ENCODE results near the gene AQP12B. TPM values are rescaled to one million over a fixed set of nuclear protein-coding genes. Genes with fewer than 3 reads are reported as not detected.

Gene AQP12B
- polyA plus RNA-seq, 1 donor: 0.35 TPM

GRCh38 chr2:240717681-240718581 is 35.2 kb upstream of the AQP12B start:
- no peak for DNase-seq

DNA sequence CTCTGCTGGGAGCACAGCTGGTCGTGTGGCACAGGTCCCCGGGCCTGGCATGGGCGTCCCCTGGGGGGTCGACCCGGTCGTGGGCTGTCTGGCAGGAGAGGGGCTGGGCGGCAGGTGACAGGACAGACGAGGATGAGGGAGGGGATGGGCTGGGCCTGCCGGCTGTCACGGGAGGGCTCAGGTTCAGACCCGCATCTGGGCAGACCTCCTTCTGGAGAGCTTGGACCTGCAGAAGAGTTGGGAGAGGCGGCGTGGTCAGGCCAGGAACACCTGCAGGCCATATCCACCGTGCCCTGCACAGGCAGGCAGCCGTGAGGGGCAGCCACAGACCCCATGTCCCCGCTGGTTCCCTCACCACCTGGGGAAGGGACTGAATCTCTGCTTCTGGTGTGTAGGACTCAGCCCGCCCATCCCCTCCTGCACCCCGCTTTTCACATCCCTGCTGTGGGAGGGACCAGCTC is 34.5 kb upstream of the AQP12B start:
- DNase-seq: no peak

GRCh38 chr2:240716130-240716798 is 33.6 kb upstream of the AQP12B start:
- no peak for DNase-seq

GRCh38 chr2:240714747-240715725 is 32.4 kb upstream of the AQP12B start:
- DNase-seq: no peak

DNA sequence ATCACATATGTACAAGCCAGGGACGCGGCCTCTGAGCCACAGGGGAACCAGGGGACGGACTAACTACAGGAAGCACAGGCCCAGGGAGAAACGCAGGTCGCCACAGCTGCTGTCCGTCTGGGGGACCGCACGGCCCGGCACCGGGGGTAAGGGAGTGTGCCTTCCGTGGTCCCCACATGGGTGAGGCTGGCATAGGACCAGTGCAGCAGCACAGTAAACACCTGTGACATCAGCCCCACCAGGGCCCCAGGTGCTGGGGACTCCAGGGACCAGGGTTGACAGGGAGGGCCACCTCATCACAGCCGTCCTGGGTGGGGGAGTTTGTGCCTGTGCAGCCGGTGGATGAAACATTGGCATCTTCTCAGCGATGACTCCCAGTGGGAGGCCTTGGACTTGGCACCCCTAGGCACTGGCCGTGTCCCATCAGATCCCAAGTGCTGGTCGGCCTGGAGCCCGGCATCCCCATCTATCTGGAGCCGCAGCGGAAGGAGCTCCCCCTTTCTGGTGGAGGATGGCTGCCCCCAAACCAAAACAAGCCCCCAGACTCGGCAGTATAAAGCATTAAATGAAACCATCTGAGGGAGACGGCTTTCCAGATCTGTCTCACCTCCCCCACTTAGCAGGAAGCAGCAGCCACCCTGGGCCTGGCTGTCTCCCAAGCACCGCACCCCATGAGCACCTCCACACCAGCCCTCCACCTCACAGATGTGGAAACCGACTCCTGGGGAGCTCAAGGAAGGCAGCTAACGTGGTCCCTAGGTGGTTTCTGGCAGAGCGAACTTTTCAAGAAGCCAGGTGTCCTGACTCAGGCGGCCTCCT is 31.5 kb upstream of the AQP12B start:
- DNase-seq: no peak

- DNase-seq: no peak
Measured at GRCh38 chr2:240713071-240713927, 30.6 kb upstream of the AQP12B start.

GRCh38 chr2:240712121-240712520 is 29.4 kb upstream of the AQP12B start:
- DNase-seq: no peak

DNA sequence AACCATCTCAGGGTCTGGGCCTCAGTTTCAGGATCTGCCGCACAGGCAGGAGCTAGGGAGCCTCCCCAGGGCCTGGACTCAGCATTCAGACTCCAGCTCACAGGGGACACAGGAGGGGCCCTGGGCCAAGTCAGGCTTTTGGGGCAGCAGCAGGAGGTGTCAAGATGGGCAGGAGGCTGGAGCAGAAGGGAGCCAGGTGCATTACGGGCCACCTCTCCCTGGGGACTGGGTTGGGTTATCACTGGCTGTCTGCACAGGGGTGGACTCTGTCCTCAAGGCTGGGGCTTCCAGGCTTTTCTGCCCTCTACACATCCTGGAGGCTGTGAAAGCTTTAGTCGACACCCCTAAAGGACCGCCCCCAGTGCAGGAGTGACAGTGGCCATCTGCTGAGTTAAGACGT is 29.0 kb upstream of the AQP12B start:
- DNase-seq: no peak

- DNase-seq: no peak
Measured at GRCh38 chr2:240711296-240711695, 28.6 kb upstream of the AQP12B start.

DNA sequence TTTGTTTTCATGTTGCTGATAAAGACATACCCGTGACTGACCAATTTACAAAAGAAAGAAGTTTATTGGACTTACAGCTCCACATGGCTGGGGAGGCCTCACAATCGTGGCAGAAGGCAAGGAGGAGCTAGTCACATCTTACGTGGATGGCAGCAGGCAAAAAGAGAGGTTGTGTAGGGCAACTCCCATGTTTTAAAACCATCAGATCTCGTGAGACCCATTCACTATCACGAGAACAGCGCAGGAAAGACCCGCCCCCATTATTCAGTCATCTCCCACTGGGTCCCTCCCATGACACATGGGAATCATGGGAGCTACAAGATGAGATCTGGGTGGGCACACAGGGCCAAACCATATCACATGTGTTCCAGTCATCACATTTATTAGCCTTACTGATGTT is 25.8 kb upstream of the AQP12B start:
- no peak for DNase-seq

GRCh38 chr2:240707821-240708220 is 25.1 kb upstream of the AQP12B start:
- peak; percentile 49 for DNase-seq

DNA sequence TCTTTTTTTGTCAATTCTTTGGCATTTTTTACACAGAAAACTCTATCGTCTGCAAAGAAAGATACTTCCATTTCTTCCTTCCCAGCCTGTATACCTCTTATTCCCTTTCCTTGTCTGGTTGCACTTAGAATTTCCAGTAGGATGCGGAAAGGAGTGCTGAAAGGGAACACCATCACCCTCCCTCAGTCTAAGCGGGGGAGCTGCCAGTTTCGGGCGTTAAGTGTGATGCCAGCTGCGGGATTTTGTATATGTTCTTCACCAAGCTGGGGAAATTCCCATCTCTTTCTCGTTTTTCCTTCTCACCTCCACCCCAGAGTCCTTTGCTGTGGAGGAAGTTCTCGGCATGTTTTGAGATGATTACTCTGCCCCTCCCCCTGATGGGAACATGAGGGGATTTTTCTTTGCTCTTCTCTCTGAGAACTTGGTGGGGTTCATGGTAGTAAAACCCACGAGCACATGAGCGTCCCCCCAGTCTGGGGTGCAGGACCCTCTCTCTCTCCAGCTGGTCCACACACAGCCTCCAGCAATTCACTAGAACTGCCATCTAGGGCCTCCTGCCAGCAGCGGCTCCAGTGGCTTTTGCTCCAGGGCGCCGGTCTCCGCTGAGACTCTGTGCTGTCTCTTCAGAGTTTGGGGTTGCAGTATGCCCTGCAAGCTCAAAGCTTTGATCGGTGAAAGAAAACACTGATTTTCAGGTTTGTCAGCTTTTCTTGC is 24.5 kb upstream of the AQP12B start:
- peak; percentile 60 for DNase-seq

- DNase-seq: no peak
Measured at GRCh38 chr2:240705204-240705791, 22.6 kb upstream of the AQP12B start.

- no peak for DNase-seq
Measured at GRCh38 chr2:240704651-240705050, 22.0 kb upstream of the AQP12B start.

DNA sequence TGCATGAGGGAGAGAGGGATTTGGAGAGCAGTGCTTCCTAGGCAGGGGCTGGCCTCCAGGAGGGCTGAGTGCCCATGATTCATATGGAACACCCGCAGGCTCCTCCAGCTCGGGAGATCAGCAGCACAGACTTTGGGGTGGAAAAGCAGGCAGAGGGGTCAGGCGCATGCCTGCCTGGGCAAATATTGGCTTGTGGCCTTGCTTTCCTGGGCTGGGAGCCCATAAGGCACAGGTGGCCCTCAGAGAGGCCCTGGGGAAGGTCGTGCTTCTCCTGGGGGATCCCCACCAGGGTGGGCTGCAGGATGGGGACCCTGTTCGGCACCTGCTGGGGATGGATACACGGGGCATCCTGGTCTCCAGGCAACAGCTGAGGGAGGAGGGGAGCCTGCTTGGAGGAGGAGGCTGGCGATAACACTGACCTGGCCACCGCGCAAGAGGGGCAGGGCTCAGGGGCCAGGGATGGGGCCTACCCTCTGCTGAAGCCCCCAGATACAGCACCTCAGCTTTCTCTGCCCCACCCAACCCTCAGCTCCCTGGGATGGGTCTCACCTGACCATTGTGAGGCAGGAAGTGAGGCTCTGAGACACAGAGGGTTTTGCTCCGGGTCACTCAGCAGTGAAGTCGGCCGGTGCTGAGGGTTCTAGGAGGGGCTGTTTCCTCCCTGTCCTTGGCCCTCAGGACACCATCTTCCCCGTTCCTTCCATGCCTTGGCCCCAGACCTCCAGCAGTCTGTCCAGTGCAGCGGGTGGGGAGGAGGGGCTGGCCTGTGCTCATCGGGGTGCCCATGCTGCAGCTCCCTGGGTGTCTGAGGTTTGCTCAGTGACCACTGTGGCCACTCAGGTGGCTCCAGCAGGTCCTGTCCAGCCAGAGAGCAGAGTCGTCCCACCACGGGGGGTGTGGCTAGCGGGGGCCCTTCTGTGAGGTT is 21.0 kb upstream of the AQP12B start:
- no peak for DNase-seq

DNA sequence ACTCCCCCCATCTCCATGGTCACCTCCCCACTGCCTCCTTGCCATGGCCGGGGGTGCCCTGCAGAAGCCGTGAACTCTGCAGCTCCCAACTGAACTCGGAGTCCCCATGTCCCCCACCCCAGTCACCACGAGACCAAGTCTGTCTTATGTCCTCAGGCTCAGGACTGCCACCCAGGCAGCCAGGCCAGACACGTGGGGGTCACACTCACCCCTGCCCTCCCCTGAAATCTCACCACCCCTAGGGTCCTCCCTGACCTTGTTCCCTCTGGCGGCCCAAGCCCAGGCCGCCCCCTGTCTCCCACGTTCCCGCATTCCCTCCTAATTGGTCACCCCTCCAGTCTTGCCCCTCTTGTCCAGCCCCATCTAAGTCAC is 19.9 kb upstream of the AQP12B start:
- DNase-seq: no peak

DNA sequence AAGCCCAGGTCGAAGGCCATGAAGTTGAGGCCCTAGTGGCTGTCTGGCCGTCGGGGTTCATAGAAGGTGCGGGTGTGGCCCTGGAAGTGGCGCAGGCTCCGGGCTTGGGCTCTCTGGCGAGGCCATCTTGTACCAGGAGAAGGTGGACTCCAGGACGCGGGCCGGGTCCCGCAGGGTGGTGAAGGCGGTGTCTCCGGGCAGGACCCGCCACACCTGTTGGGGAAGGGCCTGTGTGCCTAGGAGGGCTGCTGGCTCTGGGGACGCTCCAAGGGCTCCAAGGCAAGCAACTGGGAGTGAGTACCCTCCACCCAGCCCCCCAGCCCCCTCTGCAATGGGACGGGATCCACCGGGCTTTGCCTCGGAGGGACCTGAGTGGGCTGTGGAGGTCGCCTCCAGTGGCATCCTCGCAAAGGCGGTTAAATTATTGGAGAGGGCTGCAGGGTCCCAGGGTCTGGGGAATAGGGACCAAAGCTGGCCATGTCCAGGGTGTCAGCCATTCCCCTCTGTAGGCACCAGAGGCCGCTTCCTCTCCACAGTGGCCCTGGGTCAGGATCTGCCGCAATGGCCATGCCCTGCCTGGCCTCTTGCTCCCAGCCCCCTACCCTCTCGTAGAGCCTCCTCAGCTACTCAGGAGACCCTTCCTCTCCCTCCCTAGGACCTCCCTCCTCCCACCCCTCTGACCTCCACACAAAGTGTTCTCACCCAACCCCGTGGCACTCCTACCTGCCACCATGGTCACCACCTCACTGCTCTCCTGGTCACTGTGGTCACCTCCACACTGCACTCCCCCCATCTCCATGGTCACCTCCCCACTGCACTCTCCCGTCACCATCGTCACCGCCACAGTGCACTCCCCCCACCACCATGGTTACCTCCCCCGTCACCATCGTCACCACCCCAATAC is 19.3 kb upstream of the AQP12B start:
- DNase-seq: no peak

All from left kidney (tissue), 2 donors.